Right forelimb (tissue), 1 donor: ENCODE results near the gene RXRG.

ENCODE experiments used
- DNase-seq: peaks from one replicate; pipeline ENCODE4 v3.0.0-alpha.2; 2018

RXRG gene

GRCh38 chr1:165364568-165365133 lies 80.3 kb downstream of the RXRG start:
- peak; percentile 71 for DNase-seq

DNA sequence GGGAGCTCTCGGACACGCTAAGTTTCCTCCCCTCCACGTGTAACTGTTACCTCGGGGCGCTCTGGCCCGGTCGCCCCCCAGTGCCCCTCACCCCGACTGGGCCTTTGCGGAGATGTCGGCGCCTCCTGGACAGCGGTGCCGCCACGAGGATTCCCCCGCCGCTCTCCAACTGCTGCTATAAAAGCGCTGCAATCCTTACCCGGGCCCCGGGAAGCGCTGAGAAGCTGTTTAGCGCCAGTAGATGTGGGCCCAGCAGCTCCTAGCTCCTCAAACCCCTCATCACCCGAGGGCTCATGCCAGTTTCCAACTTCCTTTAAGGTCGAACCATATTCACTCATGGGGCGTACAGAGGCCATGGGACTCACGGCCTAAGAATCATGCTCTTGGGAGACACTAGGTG lies 88.0 kb downstream of the RXRG start:
- no peak for DNase-seq

GRCh38 chr1:165355977-165356811 lies 88.7 kb downstream of the RXRG start, which contains the start of gene LMX1A:
Gene LMX1A, minus strand, starts transcription at chr1:165356715. Its CDS starts 1,156 bp downstream, at chr1:165355559.
- DNase-seq, result peak; percentile 74

GRCh38 chr1:165355139-165355976 lies 89.6 kb downstream of the RXRG start:
- no peak for DNase-seq

DNA sequence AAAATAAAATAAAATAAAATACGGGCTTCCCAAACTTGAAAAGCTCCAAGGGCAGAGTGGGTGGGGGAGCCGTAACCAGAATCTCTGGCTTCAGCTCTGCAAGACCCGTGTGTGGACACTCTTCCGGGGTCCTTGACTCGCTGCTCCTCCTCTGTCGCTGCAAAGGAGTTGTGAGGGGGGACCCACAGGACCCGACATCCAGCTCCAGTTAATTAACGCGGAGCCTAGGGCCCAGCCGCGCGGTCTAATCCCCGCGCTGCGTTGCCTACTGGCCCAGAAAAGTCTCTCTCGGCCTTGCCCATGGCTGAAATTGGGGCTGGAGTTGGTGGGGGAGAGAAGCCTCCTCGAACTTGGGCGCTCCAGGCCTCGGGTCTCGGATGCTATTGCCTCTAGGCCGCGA lies 90.2 kb downstream of the RXRG start:
- DNase-seq, result no peak

GRCh38 chr1:165353731-165354671 lies 90.9 kb downstream of the RXRG start:
- no peak for DNase-seq

- DNase-seq, result no peak
Observed at GRCh38 chr1:165352442-165353293, 92.3 kb downstream of the RXRG start.

- DNase-seq, result no peak
Observed at GRCh38 chr1:165351863-165352441, 93.0 kb downstream of the RXRG start.
